Activated B cell treated with CpG ODN at 0.5 μM for 24 hours (primary cell): Measurements from ENCODE around the gene EXOC6. TPM values are rescaled to one million over a fixed set of nuclear protein-coding genes. Genes with fewer than 3 reads are reported as not detected.
"Not testable (repeated sequence)": the region's sequence is repeated elsewhere in the genome, so short reads cannot be mapped to it uniquely, and the experiment has no call there.

Experiments
- ATAC-seq: fragments of 200-7000 bp; cut with Tn5 transposase; one replicate; pipeline ENCODE4 v1.10.0; 2021; ENCODE audit warnings: low read depth, mild to moderate bottlenecking, moderate library complexity
- CTCF ChIA-PET: fragments of 350-600 bp; sonication (Branson Sonifier 250); formaldehyde crosslinking; loops from one replicate; lab custom pipeline; 2021; ENCODE audit warnings: antibody characterized with exemption; lab: Charles Lee
- POLR2A ChIA-PET: fragments of 350-600 bp; sonication (Branson Sonifier 250); formaldehyde crosslinking; loops from one replicate; lab custom pipeline; 2021; ENCODE audit warnings: antibody characterized with exemption; lab: Charles Lee
- DNase-seq: peaks from one replicate; pipeline ENCODE4 v3.0.0; 2022
- H3K27ac Mint-ChIP-seq: one replicate; pipeline ENCODE4 v1.8.0; 2020; ENCODE audit warnings: mixed read lengths
- H3K27me3 Mint-ChIP-seq: one replicate; pipeline ENCODE4 v1.8.0; 2021; ENCODE audit warnings: mixed read lengths
- H3K36me3 Mint-ChIP-seq: one replicate; pipeline ENCODE4 v1.8.0; 2021; ENCODE audit warnings: low read depth, mixed read lengths
- H3K4me1 Mint-ChIP-seq: one replicate; pipeline ENCODE4 v1.8.0; 2021; ENCODE audit warnings: mixed read lengths
- H3K4me3 Mint-ChIP-seq: one replicate; pipeline ENCODE4 v1.8.0; 2020; ENCODE audit warnings: mild to moderate bottlenecking, mixed read lengths
- H3K9me3 Mint-ChIP-seq: one replicate; pipeline ENCODE4 v1.8.0; 2020; ENCODE audit warnings: mixed read lengths
- CTCF ChIP-seq: fragments of 200-600 bp; IDR thresholded peaks from one replicate; pipeline ENCODE4 v1.8.0; 2022; ENCODE audit warnings: antibody characterized with exemption, mild to moderate bottlenecking
- intact Hi-C: fragments of 100-400 bp; cut with micrococcal nuclease; formaldehyde crosslinking; loops from one replicate; pipeline ENCODE4 v1.15.1; 2024
- total RNA-seq: library from RNA; stranded (reverse); gene quantifications from 2 replicates; pipeline ENCODE4 v1.2.3, GENCODE V29; 2022

Gene EXOC6
- total RNA-seq, 1 donor from 2014 or later = 17.3 TPM

DNA sequence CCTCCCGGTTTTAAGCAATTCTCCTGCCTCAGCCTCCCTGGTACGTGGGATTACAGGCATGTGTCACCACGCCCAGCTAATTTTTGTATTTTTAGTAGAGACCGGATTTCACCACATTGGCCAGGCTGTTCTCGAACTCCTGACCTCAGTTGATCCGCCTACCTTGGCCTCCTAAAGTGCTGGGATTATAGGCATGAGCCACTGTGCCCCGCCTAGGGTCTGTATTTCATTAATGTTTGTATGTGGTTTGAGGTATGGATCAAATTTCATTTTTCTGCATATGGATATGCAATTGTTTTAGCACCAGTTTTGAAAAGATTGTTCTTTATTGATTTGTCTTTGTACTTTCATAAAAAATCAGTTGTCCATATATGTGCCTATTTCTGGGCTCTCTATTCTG lies 251.3 kb downstream of the EXOC6 start:
- H3K9me3 Mint-ChIP-seq = peaks cover 6% of the 10 kb centered on the region
- H3K27ac Mint-ChIP-seq = no peak overlapping the region
- intact Hi-C loops = no loop called here
- no peak for TF ChIP-seq CTCF
- no peak overlapping the region for H3K4me3 Mint-ChIP-seq
- DNase-seq (no peak), ATAC-seq (no peak)
- CTCF ChIA-PET = no interaction called here
- no peaks in the 10 kb centered on the region for H3K27me3 Mint-ChIP-seq
- no peaks in the 10 kb centered on the region for H3K36me3 Mint-ChIP-seq
- POLR2A ChIA-PET = no interaction called here
- H3K4me1 Mint-ChIP-seq = no peaks in the 10 kb centered on the region

GRCh38 chr10:93101148-93101547 lies 252.8 kb downstream of the EXOC6 start:
- CTCF ChIA-PET, POLR2A ChIA-PET, H3K4me3 Mint-ChIP-seq, H3K9me3 Mint-ChIP-seq, DNase-seq, intact Hi-C loops, H3K27me3 Mint-ChIP-seq, H3K27ac Mint-ChIP-seq, ATAC-seq, H3K36me3 Mint-ChIP-seq, H3K4me1 Mint-ChIP-seq: not testable (repeated sequence)

DNA sequence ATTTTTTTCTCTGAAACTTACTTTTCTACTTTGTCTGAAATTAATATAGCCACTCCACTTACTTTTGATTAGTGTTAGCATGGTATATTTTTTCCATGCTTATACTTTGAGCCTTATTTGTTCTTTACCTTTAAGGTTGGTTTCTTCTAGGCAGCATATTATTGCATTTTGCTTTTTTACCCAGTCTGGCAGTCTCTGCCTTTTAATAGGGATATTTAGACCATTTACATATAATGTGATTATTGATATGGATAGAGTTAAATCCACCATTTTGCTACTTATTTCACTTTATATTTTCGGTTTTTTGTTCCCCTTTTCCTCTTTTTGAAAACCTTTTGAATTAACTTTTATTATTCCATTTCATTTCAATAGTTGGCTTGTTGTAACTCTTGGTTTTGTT lies 255.6 kb downstream of the EXOC6 start:
- intact Hi-C loops = no loop called here
- no peaks in the 10 kb centered on the region for H3K4me1 Mint-ChIP-seq
- peaks cover 5% of the 10 kb centered on the region for H3K9me3 Mint-ChIP-seq
- no peak overlapping the region for H3K27ac Mint-ChIP-seq
- DNase-seq = no peak
- no peak for ATAC-seq
- POLR2A ChIA-PET = no interaction called here
- TF ChIP-seq CTCF = no peak
- CTCF ChIA-PET = no interaction called here
- no peaks in the 10 kb centered on the region for H3K36me3 Mint-ChIP-seq
- no peaks in the 10 kb centered on the region for H3K27me3 Mint-ChIP-seq
- no peak overlapping the region for H3K4me3 Mint-ChIP-seq

DNA sequence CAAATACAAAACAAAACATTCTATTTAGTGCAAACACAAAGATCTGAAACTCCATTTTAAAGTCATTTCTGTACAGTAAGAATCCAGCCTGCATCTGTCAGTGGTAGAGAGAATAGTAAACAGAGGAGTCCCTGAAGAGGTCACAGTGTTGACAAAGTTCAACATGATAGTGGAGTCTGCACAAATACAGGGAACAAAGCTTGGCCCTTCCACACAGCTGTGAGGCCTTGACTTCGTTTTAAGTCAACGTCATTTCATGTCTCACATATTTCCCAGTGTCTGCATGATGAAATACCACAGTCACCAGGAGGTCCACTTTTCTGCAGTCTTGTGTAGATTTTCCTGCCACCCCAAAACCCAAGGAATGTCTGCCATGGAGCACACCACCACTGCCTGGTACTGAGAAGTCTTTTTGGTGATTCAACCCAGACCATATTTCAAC lies 258.3 kb downstream of the EXOC6 start:
- no peak for TF ChIP-seq CTCF
- Mint-ChIP-seq H3K27ac (no peak overlapping the region), H3K4me3 (no peak overlapping the region), H3K36me3 (no peaks in the 10 kb centered on the region), H3K9me3 (peaks cover 3% of the 10 kb centered on the region), H3K27me3 (no peaks in the 10 kb centered on the region), H3K4me1 (peaks cover 12% of the 10 kb centered on the region)
- no peak for ATAC-seq
- intact Hi-C loops = no loop called here
- POLR2A ChIA-PET = no interaction called here
- DNase-seq = no peak
- CTCF ChIA-PET = interaction anchor here (0.9 kb wide), 1 partner anchor 9 kb away, joined by 4 read pairs; no protein-coding TSS in a partner anchor

Other genes with a start within 250 kb of the EXOC6 start
- 50.3 and 55.1 TPM in 2 replicates for gene HHEX, start 158.6 kb upstream of the EXOC6 start, total RNA-seq
- gene CYP26C1, start 212.3 kb downstream of the EXOC6 start, total RNA-seq = 0.15 and 0.24 TPM in 2 replicates
- gene CYP26A1, start 225.4 kb downstream of the EXOC6 start, total RNA-seq = 0.13 TPM in 1 of 2 replicates, not detected in the other